Measurements from ENCODE around the gene CANT1. TPM values are rescaled to one million over a fixed set of nuclear protein-coding genes. Genes with fewer than 3 reads are reported as not detected.
"Not testable (repeated sequence)": the region's sequence is repeated elsewhere in the genome, so short reads cannot be mapped to it uniquely, and the experiment has no call there.

The CANT1 gene
- total RNA-seq, 1 donor from 2014 or later = 132 TPM

- DNase-seq (ENCODE audit: low spot score) = no peak
Observed at GRCh38 chr17:78959803-78960202, 49.8 kb downstream of the CANT1 start.

DNA sequence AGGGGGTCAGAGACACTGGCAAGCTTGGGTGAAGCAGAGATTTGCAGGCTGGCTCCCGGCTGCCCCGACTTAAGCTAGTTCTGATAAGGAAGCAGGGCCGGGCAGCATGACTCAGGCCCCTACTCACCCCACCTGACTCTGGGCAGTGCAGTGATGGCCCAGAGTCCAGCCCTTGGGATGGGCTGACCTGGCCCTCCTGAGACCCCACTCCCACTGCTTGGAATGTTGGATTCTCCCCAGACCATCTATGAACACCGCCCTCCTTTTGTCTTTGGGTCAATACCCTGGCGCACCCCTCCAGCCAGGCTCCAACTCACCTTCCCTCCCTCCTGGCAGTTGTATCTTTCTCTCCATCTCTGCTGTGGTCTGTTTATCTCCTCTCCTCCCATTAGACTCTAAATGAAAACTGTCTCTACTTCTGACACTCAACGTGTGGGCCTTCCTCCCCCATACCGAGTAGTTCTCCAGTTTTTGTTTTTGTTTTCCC lies 50.9 kb downstream of the CANT1 start:
- DNase-seq (ENCODE audit: low spot score) = peak; percentile 64

GRCh38 chr17:78957128-78957527 lies 52.4 kb downstream of the CANT1 start:
- peak; percentile 79 for DNase-seq (ENCODE audit: low spot score)

DNA sequence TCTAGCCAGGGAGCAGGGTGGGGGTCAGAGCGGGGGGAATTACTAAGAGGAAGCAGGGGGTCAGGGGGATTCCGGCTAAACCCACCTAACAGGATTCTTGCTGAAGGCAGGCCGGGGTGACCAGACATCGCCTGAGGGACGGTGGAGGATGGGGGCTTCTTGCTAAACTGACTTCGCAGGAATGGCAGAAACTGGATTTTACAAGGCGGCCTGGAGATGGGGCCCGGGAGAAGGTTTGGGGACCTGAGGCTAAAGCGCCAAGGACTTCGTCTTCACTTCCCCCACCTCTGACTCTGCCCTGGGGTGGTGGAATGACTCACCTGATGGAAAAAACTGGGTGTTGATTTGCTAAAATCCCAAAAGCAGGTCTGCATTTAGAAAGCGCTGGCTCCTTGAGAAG lies 53.3 kb downstream of the CANT1 start:
- no peak for DNase-seq (ENCODE audit: low spot score)

DNA sequence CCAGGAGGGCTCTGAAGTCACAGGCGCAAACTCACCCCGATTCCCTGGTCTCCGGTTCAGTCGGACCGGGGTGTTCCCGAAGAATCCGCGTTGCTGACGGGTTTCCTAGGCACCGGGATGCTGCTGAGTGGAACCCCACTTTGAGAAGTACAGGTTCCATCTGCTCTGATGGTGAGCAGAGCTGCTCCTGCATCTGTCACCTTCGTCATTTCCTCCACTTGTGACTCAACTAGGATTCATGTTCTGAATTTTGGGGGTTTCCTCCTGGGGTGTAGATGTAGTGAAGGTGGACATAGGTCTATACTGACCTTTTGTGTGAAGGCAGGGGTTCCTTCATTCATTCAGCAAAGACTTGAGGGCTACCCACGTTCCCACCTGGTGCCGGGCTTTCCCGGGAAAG lies 54.9 kb downstream of the CANT1 start:
- no peak for DNase-seq (ENCODE audit: low spot score)

- no peak for DNase-seq (ENCODE audit: low spot score)
Observed at GRCh38 chr17:78953356-78954350, 55.9 kb downstream of the CANT1 start.

- DNase-seq (ENCODE audit: low spot score) = no peak
Observed at GRCh38 chr17:78952706-78953105, 56.9 kb downstream of the CANT1 start.

- DNase-seq (ENCODE audit: low spot score) = peak; percentile 42
Observed at GRCh38 chr17:78951967-78952551, 57.5 kb downstream of the CANT1 start.

GRCh38 chr17:78950870-78951269 lies 58.7 kb downstream of the CANT1 start:
- no peak for DNase-seq (ENCODE audit: low spot score)

DNA sequence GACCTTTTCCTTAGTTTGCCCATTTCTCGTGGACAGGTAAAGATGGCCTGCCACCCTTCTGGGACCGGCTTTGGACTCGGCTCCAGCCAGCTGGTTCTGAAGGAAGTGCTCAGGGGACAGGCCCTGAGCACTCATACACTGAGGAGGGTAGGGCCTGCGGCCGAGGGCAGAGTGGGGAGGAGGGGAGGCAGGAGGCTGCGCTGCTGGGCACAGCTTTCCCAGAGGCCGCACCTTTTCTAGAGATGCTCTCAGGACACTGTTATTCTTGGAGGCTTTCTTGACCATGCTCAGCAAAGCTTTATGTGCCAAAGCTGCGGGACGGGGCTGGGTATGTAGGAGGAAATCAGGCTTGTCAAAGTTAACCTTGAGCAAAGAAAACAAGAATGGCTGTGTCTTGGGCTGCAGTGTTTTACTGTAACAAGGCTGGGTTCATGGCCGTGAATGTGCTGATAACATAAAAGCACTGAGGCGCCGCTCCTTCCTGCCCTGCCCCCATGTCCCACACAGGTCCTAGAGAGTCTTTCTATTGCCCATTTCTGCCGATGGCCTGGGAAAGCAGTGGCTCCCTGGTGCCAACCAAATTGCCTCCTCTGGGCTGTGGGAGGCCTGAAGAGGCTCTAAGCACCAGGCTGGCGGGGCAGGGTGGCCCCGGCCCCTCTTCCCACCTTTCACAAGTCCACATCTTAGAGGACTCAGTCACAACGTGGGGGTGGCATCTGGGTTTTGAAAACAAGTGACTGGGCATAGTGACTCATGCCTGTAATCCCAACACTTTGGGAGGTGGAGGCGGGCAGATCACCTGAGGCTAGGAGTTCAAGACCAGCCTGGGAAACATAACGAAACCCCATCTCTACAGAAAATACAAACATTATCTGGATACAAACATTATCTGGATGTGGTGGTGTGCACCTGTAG lies 62.1 kb downstream of the CANT1 start:
- DNase-seq (ENCODE audit: low spot score) = peak; percentile 51

GRCh38 chr17:78946631-78947030 lies 62.9 kb downstream of the CANT1 start:
- no peak for DNase-seq (ENCODE audit: low spot score)

- DNase-seq (ENCODE audit: low spot score) = no peak
Observed at GRCh38 chr17:78946131-78946530, 63.4 kb downstream of the CANT1 start.

DNA sequence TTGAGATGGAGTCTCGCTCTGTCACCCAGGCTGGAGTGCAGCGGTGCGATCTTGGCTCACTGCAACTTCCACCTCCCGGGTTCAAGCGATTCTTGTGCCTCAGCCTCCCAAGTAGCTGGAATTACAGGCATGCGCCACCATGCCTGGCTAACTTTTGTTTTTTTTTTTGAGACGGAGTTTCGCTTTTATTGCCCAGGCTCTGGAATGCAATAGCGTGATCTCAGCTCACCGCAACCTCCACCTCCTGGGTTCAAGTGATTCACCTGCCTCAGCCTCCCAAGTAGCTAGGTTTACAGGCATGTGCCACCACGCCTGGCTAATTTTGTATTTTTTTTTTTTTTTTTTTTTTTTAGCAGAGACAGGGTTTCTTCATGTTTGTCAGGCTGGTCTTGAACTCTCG lies 64.1 kb downstream of the CANT1 start:
- DNase-seq (ENCODE audit: low spot score) = not testable (repeated sequence)

DNA sequence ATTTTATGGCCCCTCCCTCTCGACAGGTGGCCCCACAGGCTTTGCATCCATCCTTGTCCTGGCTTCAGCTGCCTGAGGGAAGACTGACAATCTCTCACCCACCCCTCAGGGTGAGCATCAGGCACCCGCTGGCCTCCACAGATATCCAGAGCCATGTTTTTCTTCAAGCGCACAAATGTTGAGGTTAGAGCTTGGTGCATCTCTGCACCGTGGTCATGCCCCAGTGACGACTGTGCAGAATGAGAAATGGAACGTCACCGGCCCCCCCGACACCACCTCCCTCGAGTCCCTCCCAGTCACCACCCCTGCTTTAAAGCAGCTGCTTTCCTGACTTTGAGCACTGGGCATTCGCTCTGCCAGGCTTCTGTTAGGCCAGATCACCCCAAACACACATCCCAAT lies 64.6 kb downstream of the CANT1 start:
- DNase-seq (ENCODE audit: low spot score) = no peak

GRCh38 chr17:78944026-78944425 lies 65.5 kb downstream of the CANT1 start:
- no peak for DNase-seq (ENCODE audit: low spot score)

Other genes starting within 250 kb of the CANT1 start
- 51.1 TPM for gene CYTH1, start 227.5 kb downstream of the CANT1 start, total RNA-seq
- gene USP36, start 168.9 kb downstream of the CANT1 start, total RNA-seq = 41.8 TPM
- 5.2 TPM for gene CEP295NL, start 106.6 kb downstream of the CANT1 start, total RNA-seq
- gene TIMP2, start 84.4 kb downstream of the CANT1 start, total RNA-seq = 377 TPM
- 761 TPM for gene LGALS3BP, start 29.8 kb downstream of the CANT1 start, total RNA-seq
- gene C1QTNF1, start 14.4 kb upstream of the CANT1 start, total RNA-seq = 45.3 TPM
- 74.8 TPM for gene ENGASE, start 65.1 kb upstream of the CANT1 start, total RNA-seq